GM19328 (cell line): ENCODE results near the gene SRSF4.

Experiments used
- ATAC-seq: cut with Tn5 transposase; IDR thresholded peaks from one replicate; pipeline ENCODE4 v1.9.1; 2021; ENCODE audit warnings: mild to moderate bottlenecking, moderate library complexity; ENCODE audit not compliant: unreplicated experiment

SRSF4 gene

DNA sequence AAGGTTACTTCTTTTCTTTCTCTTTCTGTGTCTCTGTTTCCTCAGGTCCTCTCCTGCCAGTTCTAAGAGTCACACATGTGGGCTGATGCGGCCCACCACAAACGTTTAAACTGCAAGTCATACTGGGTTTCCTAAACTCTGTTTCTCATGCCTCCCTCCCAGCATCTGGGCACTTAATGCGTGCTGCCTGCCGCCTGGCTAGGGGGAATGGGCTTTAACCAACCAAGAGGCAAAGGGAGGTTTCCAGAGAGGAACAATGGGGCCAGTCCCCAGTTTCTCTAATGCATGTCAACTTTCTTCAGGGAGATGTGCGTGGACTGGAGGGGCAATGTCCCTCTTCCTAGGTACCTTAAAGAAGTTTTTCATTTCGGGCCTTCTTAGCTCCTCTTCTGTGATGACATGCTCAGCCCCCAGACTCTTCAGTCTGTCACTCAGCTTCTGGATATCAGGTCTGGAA is 19.9 kb upstream of the SRSF4 start:
- no peak for ATAC-seq

DNA sequence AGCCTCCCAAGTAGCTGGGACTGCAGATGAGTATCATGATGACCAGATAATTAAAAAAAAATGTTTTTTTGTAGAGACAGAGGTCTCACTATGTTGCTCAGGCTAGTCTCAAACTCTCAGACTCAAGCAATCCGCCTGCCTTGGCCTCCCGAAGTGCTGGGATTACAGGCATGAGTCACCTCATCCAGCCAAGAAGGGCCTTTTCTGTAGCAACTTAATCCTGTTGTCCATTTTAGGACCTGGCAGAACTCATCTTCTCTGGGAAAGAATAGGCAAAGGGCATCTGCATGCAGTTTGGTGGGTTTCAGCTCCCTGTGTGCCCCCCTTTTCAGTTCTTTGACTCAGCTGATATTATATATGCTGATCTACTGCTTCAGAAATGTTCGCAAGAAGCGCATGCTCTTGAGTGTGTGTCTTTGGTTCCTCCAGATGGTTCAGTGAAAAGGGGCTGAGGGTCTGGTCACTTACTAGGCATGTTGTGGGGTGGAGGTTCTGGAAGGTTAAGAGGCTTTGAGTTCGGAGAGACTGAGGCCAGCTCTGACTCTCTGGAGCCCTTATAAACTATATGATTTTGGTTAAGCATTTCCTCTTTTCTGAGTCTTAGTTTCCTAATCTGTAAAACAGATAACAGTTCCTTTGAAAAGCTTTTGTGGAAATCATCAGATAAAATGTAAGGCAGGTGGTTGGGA is 19.4 kb upstream of the SRSF4 start:
- no peak for ATAC-seq

- no peak for ATAC-seq
These were observed 16.3 kb upstream of the SRSF4 start for GRCh38 chr1:29197993-29198392.

DNA sequence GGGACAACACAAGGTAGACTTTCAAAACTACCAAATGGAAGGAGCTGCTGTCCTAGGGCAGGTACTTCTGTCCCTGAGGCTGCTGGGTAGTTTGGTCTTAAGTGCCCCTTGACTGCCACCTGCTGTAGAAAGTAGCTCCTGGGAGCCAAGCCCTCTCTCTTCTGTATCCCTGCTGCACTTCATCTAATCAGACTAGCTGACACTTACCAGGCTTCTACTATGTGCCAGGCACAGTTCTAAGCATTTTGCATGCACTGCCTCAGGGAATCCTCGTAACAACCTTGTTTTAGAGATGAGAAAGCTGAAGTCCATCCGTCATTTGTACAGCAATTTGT is 15.9 kb upstream of the SRSF4 start:
- no peak for ATAC-seq

GRCh38 chr1:29196863-29197589 is 15.3 kb upstream of the SRSF4 start:
- no peak for ATAC-seq

DNA sequence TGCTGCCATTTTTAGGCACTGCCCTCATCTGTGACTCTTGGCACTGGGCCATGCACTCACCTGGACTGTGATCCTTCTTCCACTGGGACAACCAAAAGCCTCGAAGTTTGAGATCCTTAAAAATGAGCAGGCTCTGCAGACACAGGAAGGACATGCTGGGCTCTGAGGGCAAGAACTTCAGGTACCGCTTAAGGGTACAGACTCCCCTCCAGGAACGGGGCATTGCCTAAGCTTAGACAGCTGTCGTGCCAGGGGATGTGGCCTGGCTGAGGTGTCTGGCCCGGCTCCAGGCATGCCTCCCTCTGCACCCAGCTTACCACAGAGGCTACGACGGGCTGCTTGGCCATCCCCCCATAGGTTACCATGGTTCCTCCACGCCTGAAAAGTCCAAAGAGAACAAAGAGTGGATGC is 14.2 kb upstream of the SRSF4 start:
- no peak for ATAC-seq

DNA sequence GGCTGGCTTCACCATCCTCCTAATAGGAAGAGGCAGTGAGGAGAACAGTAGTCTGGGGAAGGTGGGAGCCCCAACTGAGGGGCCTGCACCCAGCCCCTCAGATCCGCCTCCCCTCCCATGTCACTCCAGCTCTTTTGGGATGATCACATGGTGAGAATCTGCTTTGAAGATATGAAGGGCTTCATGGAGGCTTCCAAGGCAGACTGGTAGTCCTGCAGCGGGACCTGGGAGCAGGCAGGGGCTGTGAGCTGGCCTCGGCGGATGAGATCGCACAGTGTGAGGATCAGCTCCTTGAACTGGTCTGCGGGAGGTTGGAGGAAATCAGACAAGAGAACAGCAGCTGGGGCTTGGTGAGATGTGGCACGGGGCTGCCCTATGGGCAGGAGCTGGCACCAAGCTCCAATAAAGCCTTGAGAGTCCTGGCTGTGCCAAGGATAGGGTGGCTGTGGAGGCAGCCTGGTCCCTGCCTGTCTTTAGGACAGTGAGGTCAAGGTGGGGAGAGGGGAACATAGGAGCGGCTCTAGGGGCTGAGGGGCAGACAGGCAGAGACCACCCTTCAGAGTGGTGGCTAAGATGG is 12.3 kb upstream of the SRSF4 start:
- no peak for ATAC-seq

DNA sequence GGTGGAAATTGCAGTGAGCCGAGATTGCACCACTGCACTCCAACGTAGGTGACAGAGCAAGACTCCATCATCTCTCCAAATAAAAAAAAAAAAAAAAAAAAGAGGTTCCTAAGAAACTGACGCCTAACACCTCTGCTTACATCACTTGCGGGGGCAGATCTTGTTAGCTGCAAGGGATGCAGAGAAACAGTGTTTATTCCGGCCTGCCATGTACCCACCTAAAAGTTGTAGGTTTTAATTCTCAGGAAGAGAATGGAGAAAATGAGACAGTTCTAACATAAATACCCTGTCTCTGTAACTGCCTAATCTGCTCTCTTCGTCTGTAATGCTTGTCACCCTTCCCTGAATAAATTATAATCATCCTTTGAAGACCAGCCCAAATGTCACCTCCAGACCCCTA is 9.0 kb upstream of the SRSF4 start:
- ATAC-seq, result no peak

- ATAC-seq, result no peak
These were observed 5.0 kb upstream of the SRSF4 start for GRCh38 chr1:29186707-29187106.

- ATAC-seq, result no peak
These were observed 4.6 kb upstream of the SRSF4 start for GRCh38 chr1:29186252-29186651.

DNA sequence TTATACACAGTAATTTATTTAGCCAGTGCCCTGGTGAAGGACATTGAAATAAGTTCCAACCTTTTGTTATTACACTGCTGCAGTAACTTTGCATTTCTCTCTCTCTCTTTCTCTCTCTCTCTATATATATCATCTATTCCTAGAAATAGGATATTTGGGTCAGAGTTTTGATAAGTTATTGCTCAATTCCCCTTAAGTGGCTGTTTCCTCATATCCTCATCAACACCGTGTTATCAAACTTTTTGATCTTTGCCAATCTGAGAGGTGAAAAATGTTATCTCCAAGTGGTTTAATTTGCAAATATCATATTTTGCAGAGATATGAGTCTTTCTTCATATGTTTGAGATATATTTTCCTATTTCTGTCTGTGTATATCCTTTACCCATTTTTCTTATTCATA is 1.6 kb upstream of the SRSF4 start:
- ATAC-seq, result no peak

DNA sequence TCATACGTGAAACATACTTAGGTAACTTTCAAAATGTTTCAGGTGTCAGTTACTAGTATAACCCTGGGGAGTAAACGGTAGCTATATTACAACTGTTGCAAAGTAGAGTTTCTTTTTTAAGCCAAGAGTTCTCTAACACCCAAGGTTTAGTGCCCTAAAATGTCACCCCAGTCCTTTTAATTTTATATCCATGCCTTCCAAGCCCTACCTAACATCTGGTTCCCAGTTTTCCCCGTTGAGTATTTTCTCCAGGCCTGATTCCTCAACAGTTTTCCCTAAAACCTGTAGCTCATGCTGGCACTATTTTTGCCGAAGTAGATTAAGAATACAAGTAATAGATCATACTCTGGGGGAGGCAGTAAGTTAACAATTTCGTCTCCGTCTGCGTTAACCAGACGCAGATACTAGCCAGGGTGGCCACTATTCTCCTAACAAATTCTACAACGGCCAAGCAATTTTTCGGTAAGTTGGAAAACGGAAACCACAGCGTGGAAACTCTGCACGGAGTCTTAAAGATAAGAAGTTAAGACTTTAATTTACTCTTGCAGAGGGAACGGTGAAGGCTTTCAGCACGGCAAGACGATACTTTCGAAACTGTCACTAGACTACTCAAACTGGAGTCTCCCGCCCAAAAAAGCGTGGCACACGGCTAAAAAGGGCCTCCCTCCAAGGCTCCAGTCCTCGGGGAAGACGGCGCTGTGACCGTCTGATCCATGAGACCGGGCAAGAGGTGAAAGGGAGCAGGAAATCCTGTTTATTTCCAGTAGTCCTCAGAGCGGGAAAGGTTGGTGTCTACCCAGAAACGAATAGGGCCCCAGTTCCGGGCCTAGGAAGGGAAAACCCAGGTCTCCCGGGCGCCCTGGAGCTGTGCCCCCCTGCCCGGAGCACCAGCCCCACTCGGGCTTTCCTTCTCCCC is 945 bp downstream of the SRSF4 start:
- no peak for ATAC-seq

- no peak for ATAC-seq
These were observed 2.0 kb downstream of the SRSF4 start for GRCh38 chr1:29179641-29180184.

GRCh38 chr1:29177022-29177705 is 4.5 kb downstream of the SRSF4 start:
- ATAC-seq, result no peak

GRCh38 chr1:29176576-29176975 is 5.1 kb downstream of the SRSF4 start:
- no peak for ATAC-seq

- ATAC-seq, result no peak
These were observed 9.2 kb downstream of the SRSF4 start for GRCh38 chr1:29172415-29172939.

DNA sequence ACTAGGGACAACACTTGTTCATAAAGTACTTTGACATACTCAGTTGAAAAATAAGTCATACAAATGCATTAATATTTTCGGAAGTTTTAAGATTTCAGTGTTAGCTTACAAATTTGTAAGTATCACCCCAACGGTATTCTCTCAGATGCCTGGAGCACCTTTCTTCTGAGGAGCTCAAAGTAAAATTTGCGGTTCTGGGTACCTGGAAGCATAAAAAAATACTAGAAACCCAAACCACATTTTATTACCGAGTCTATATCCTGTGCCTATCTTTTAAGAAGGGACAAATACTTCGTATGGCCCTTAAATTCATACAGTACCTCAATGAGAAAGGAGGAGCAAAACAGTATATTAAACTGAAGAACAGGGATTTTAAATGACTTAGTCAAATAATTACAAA is 10.2 kb downstream of the SRSF4 start:
- ATAC-seq, result no peak

GRCh38 chr1:29171089-29171488 is 10.6 kb downstream of the SRSF4 start:
- no peak for ATAC-seq

GRCh38 chr1:29169976-29170375 is 11.7 kb downstream of the SRSF4 start:
- no peak for ATAC-seq

GRCh38 chr1:29167904-29168303 is 13.8 kb downstream of the SRSF4 start:
- no peak for ATAC-seq
